ENCODE results near the gene PHIP.

DNA sequence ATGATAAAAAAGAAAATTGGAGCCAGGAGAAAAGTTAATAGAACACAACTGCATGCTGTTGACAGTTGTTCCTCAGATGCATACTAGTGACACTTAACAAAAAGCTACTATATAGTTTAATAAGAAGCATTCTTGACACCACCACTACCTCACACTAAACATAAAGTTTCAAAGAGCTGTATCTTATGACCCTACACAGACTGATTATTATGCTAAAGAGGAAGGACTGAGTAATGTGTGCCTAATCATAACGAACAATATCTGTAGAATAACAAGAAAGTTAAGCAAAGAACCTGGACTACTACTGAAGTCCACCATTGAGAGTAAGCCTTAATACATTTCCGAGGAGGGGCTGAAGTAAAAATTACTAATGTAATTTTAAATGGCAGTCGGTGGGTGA, 110.9 kb downstream of the PHIP start:
- TF ChIP-seq, protein P1, sequence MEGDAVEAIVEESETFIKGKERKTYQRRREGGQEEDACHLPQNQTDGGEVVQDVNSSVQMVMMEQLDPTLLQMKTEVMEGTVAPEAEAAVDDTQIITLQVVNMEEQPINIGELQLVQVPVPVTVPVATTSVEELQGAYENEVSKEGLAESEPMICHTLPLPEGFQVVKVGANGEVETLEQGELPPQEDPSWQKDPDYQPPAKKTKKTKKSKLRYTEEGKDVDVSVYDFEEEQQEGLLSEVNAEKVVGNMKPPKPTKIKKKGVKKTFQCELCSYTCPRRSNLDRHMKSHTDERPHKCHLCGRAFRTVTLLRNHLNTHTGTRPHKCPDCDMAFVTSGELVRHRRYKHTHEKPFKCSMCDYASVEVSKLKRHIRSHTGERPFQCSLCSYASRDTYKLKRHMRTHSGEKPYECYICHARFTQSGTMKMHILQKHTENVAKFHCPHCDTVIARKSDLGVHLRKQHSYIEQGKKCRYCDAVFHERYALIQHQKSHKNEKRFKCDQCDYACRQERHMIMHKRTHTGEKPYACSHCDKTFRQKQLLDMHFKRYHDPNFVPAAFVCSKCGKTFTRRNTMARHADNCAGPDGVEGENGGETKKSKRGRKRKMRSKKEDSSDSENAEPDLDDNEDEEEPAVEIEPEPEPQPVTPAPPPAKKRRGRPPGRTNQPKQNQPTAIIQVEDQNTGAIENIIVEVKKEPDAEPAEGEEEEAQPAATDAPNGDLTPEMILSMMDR (IDR thresholded peaks at IDR 0.05; ENCODE audit: low read depth, low read length, poor library complexity, severe bottlenecking): no peak
- no peak for TF ChIP-seq EZH2phosphoT487 (IDR thresholded peaks at IDR 0.05; ENCODE audit: borderline replicate concordance, low read length)
